ENCODE data around the gene GAL.
"Not testable (repeated sequence)": the region's sequence is repeated elsewhere in the genome, so short reads cannot be mapped to it uniquely, and the experiment has no call there.

Gene GAL

GRCh38 chr11:68684385-68685356 is at the start of gene GAL:
Gene GAL (plus strand): TSS chr11:68684544. CDS start chr11:68684924, 380 bp downstream.
- DNase-seq (ENCODE audit: low spot score), result no peak

- not testable (repeated sequence) for DNase-seq (ENCODE audit: low spot score)
Observed at GRCh38 chr11:68634606-68635005, 49.7 kb upstream of the GAL start.

GRCh38 chr11:68635172-68635571 is 49.2 kb upstream of the GAL start:
- DNase-seq (ENCODE audit: low spot score), result not testable (repeated sequence)

- DNase-seq (ENCODE audit: low spot score), result not testable (repeated sequence)
Observed at GRCh38 chr11:68635883-68636282, 48.5 kb upstream of the GAL start.

- not testable (repeated sequence) for DNase-seq (ENCODE audit: low spot score)
Observed at GRCh38 chr11:68639322-68639721, 45.0 kb upstream of the GAL start.

GRCh38 chr11:68641880-68642279 is 42.5 kb upstream of the GAL start:
- no peak for DNase-seq (ENCODE audit: low spot score)

GRCh38 chr11:68643585-68643984 is 40.8 kb upstream of the GAL start:
- no peak for DNase-seq (ENCODE audit: low spot score)

GRCh38 chr11:68646832-68647231 is 37.5 kb upstream of the GAL start:
- no peak for DNase-seq (ENCODE audit: low spot score)

GRCh38 chr11:68649851-68650555 is 34.3 kb upstream of the GAL start:
- DNase-seq (ENCODE audit: low spot score), result no peak

- no peak for DNase-seq (ENCODE audit: low spot score)
Observed at GRCh38 chr11:68650801-68651200, 33.5 kb upstream of the GAL start.

GRCh38 chr11:68651208-68651984 is 32.9 kb upstream of the GAL start:
- no peak for DNase-seq (ENCODE audit: low spot score)

- no peak for DNase-seq (ENCODE audit: low spot score)
Observed at GRCh38 chr11:68651985-68652682, 32.2 kb upstream of the GAL start.

- DNase-seq (ENCODE audit: low spot score), result no peak
Observed at GRCh38 chr11:68652683-68653156, 31.6 kb upstream of the GAL start.

GRCh38 chr11:68653486-68654430 is 30.6 kb upstream of the GAL start:
- DNase-seq (ENCODE audit: low spot score), result no peak

- DNase-seq (ENCODE audit: low spot score), result no peak
Observed at GRCh38 chr11:68654978-68655377, 29.4 kb upstream of the GAL start.

GRCh38 chr11:68655406-68655805 is 28.9 kb upstream of the GAL start:
- DNase-seq (ENCODE audit: low spot score), result no peak

- no peak for DNase-seq (ENCODE audit: low spot score)
Observed at GRCh38 chr11:68655806-68656205, 28.5 kb upstream of the GAL start.

GRCh38 chr11:68657021-68657780 is 27.1 kb upstream of the GAL start:
- no peak for DNase-seq (ENCODE audit: low spot score)

- no peak for DNase-seq (ENCODE audit: low spot score)
Observed at GRCh38 chr11:68658097-68658496, 26.2 kb upstream of the GAL start.

GRCh38 chr11:68658661-68659060 is 25.7 kb upstream of the GAL start:
- no peak for DNase-seq (ENCODE audit: low spot score)
